Activated CD4-positive, alpha-beta T cell treated with anti-CD3 and anti-CD28 coated beads for 1 hour (primary cell): ENCODE measurements around the gene EHBP1.

ENCODE experiments used
- DNase-seq: peaks from one replicate; pipeline ENCODE4 v3.0.0-alpha.2; 2020

The EHBP1 gene

GRCh38 chr2:62826141-62826540 lies 120.6 kb downstream of the EHBP1 start:
- DNase-seq, result no peak

GRCh38 chr2:62826953-62827675 lies 121.6 kb downstream of the EHBP1 start:
- no peak for DNase-seq

DNA sequence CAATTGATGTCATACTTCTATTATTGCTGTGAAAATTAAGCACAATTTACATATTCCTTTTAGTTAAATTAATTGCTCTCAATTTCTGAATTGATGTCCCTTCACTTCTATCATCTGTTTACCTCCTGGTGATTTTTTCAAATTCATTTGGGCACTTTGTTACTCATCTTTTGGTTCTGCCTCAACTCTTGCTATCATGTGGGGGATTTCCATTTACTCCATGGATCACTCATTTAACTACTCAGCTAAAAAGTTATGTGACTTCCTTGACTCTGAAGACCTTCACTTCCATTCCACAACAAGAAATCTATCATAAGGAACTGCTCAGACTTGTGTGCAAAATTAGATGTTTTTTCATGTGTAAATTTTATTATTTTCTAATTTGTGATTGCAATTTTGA lies 126.2 kb downstream of the EHBP1 start:
- no peak for DNase-seq

- no peak for DNase-seq
Observed at GRCh38 chr2:62844311-62845090, 139.0 kb downstream of the EHBP1 start.

DNA sequence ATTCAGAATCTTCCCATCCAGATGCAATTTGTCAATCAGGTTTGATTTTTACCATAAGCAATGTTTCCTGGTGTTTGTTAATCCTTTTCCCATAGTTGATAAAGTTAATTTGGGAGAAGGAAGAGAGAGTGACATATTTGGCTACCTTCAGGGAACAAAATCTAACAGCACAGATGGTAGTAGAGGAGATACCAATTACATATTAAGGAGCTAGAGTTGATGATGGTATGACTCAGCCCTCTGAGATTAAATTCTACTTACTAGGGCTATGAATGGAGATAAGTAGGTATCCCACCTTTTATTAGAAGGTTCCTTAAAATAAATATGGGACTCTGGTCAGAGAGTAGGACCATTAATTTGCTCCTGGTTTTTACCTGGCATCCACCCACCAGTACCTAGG lies 139.7 kb downstream of the EHBP1 start:
- DNase-seq, result no peak

GRCh38 chr2:62852254-62852653 lies 146.7 kb downstream of the EHBP1 start:
- no peak for DNase-seq

GRCh38 chr2:62854600-62855514 lies 149.3 kb downstream of the EHBP1 start:
- no peak for DNase-seq

DNA sequence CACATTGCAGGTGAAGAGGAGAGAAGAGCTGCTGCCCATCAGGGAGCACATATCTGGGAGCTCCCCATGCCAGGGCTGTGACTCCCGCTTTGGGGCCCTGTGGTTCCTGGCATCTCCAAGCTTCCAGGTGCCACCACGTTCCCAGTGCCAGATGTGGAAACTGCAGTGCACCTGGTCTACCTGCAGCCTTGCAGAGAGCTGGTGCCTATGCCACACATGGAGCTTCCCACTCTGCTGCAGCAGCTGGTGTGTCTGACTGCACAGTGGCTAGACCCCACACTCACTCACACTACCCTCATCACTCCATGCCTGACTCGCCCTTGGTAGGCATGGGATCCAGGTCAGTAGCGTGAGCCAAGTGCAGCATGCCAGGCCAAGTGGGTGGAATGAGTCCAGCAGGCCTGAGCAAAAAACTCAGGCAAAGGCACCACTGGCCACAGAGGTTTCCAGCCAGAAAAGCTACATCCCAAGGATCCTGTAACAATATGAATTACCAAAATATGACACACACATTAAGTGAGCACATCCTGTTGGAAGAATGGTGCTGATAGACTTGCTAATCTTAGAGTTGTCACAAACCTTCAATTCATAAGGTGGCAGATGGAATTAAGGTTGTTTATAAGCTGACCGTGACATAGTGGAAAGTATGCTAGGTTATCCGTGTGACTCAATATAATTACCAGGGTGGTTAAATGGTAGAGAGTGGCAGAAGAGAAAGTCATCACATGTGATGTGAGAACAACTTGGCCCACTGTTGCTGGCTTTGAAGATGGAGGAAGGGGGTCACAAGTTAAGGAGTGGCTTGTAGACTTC lies 150.9 kb downstream of the EHBP1 start:
- no peak for DNase-seq

- no peak for DNase-seq
Observed at GRCh38 chr2:62857139-62857931, 151.8 kb downstream of the EHBP1 start.

- no peak for DNase-seq
Observed at GRCh38 chr2:62858231-62858832, 152.8 kb downstream of the EHBP1 start.

- no peak for DNase-seq
Observed at GRCh38 chr2:62868947-62869346, 163.4 kb downstream of the EHBP1 start.

DNA sequence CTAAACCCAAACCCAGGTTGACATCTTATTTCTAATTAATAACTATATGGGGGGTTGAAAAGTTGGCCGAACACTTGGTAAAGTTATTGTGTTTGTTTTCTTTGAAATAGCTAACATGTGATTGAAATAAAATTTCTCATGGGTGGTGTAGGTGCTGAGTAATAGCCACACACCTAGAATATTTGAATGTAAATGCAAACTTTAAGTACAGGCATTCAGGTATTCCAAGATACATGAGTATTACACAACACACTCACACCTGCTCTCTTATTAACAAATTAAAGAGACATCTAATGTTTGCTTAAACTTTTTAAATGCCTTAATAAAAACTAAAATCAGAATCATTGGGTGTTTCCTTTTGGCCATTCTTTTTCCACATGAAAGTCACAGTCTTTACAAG lies 165.5 kb downstream of the EHBP1 start:
- no peak for DNase-seq

GRCh38 chr2:62871506-62871905 lies 166.0 kb downstream of the EHBP1 start:
- no peak for DNase-seq

DNA sequence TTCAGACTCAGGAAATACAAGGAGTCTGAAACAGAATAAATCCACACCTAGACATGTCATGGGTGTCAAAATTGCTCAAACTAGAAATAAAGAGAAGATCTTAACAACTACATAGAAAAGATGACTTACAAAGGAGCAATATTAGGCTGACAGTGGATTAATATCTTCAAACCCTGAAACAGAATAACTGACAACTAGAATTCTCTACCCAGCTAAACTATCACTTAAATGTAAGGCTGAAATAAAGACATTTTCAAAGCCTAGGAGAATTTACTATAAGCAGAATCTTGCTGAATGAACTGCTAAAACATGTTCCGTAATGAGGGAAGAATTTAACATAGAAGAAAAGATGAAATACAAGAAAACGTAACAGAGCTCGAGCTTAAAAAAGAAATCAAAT lies 168.1 kb downstream of the EHBP1 start:
- no peak for DNase-seq

DNA sequence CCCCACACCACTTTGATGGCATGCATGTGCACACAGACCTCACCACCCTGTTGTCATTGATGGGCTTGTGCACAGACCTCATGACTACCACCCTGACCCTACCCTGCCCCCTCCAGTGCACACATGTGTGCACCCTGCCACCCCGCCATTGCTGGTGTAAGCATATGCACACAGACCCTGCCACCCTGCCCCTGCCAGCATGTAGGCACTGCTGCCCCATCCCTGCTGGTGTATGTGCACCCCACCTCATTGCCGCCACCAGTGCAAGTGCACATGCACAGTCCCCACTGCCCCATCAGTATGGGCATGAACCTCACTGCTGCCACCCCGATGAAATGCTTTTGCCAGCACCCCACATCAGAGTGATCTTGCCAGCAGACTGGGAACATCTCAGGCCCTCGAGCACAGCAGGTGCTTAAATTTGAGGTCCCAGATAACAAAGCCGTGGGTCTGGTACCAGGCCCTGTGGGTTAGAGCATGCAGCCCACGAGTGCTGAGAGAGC lies 169.4 kb downstream of the EHBP1 start:
- DNase-seq, result no peak

DNA sequence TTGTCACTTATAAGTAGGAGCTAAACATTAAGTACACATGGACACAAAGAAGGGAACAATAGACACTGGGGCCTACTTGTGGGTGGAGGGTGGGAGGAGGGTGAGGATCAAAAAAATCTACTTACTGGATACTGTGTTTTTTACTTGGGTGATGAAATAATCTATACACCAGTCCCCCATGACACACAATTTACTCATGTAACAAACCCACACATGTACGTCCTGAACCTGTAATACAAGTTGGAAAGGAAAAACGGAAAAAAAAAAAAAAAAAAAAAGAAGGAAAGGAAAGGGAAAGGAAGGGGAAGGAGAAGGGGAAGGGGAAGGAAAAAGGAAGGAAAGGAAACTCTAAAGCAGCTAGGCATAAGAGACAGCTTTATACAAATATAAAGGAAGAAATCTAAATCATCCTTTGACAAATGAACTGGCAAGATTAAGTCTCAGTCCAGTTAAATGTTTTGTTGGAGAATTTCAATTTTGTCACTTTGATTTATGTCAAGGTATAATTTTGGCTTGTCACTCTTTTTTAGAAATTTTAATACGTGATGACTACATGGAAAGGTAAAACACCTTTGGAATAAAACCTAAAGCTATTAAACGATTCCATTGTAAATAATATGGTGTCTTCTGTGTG lies 175.8 kb downstream of the EHBP1 start:
- DNase-seq, result no peak

- DNase-seq, result no peak
Observed at GRCh38 chr2:62883629-62884028, 178.1 kb downstream of the EHBP1 start.

GRCh38 chr2:62884086-62884485 lies 178.6 kb downstream of the EHBP1 start:
- DNase-seq, result no peak

- DNase-seq, result no peak
Observed at GRCh38 chr2:62884514-62884913, 179.0 kb downstream of the EHBP1 start.

GRCh38 chr2:62894966-62895631 lies 189.6 kb downstream of the EHBP1 start:
- DNase-seq, result no peak
